Activated naive CD4-positive, alpha-beta T cell treated with anti-CD3 and anti-CD28 coated beads for 36 hours (primary cell): ENCODE measurements around the gene DIAPH2. TPM values are rescaled to one million over a fixed set of nuclear protein-coding genes. Genes with fewer than 3 reads are reported as not detected.
A peak's percentile ranks its signal among the peaks of the same experiment; 100 is the strongest.

Experiments
- CTCF ChIA-PET: fragments of 350-600 bp; sonication (Branson Sonifier 250); formaldehyde crosslinking; loops from one replicate; lab custom pipeline; 2021; ENCODE audit warnings: antibody characterized with exemption; lab: Charles Lee
- DNase-seq: peaks from one replicate; pipeline ENCODE4 v3.0.0-alpha.2; 2020
- H3K27ac Mint-ChIP-seq: one replicate; pipeline ENCODE4 v1.8.0; 2021; ENCODE audit warnings: mild to moderate bottlenecking, mixed read lengths
- H3K27me3 Mint-ChIP-seq: one replicate; pipeline ENCODE4 v1.8.0; 2021; ENCODE audit warnings: low read depth, mixed read lengths
- H3K36me3 Mint-ChIP-seq: one replicate; pipeline ENCODE4 v1.8.0; 2021; ENCODE audit warnings: low read depth, mixed read lengths
- H3K4me1 Mint-ChIP-seq: one replicate; pipeline ENCODE4 v1.8.0; 2021; ENCODE audit warnings: low read depth, mixed read lengths
- H3K4me3 Mint-ChIP-seq: one replicate; pipeline ENCODE4 v1.8.0; 2021; ENCODE audit warnings: mild to moderate bottlenecking, moderate library complexity, mixed read lengths
- H3K9me3 Mint-ChIP-seq: one replicate; pipeline ENCODE4 v1.8.0; 2021; ENCODE audit warnings: mixed read lengths
- intact Hi-C: fragments of 100-400 bp; cut with micrococcal nuclease; formaldehyde crosslinking; loops from one replicate; pipeline ENCODE4 v1.15.1; 2023
- total RNA-seq, 2 experiments: library from RNA; stranded (reverse); gene quantifications; one replicate each; pipeline ENCODE4 v1.2.3, GENCODE V29; 2021

DIAPH2 gene
- total RNA-seq: 1 to 10 TPM; 9.3 to 9.4 TPM

- peak within 1 kb of the TSS; percentile 85 for H3K4me3 Mint-ChIP-seq
- H3K27me3 Mint-ChIP-seq: no peaks in the 10 kb centered on the region
- CTCF ChIA-PET: no interaction called here
- no peaks in the 10 kb centered on the region for H3K9me3 Mint-ChIP-seq
- DNase-seq: peak; percentile 81
- peak within 1 kb of the TSS; percentile 89 for H3K27ac Mint-ChIP-seq
- H3K36me3 Mint-ChIP-seq: peaks cover 1% of the 10 kb centered on the region
- peaks cover 26% of the 10 kb centered on the region for H3K4me1 Mint-ChIP-seq
- intact Hi-C loops: loop anchor here (10.0 kb wide), 2 partner anchors 350 to 910 kb away; no protein-coding TSS in a partner anchor
These were observed at the start of gene DIAPH2 for GRCh38 chrX:96684339-96685209. DIAPH2 (plus strand) TSS chrX:96684842.

DNA sequence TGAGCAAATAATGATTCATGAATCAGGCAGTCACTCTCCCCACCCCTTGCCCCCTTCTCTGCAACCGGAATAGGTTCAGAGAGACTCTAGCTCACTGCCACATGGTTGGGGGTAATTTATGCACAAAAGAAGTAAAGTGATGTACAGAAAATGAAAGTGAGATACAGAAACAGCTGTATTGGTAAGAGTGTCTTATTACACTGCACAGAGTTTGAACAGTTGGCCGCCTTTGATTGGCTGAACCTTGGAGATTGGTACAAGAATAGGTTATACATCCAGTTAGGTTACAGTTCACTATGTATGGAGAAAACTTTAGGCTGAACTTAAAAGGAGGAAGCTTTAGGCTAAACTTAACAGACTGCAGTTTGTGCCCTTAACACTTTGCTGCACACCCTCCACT, 34.6 kb upstream of the DIAPH2 start:
- Mint-ChIP-seq H3K27ac (no peak overlapping the region), H3K27me3 (no peaks in the 10 kb centered on the region), H3K4me3 (no peak overlapping the region), H3K9me3 (no peaks in the 10 kb centered on the region), H3K36me3 (no peaks in the 10 kb centered on the region), H3K4me1 (no peaks in the 10 kb centered on the region)
- DNase-seq: no peak
- intact Hi-C loops: no loop called here
- CTCF ChIA-PET: no interaction called here

- no peaks in the 10 kb centered on the region for H3K9me3 Mint-ChIP-seq
- CTCF ChIA-PET: no interaction called here
- DNase-seq: no peak
- H3K36me3 Mint-ChIP-seq: no peaks in the 10 kb centered on the region
- no peak overlapping the region for H3K4me3 Mint-ChIP-seq
- intact Hi-C loops: no loop called here
- H3K27me3 Mint-ChIP-seq: no peaks in the 10 kb centered on the region
- H3K4me1 Mint-ChIP-seq: no peaks in the 10 kb centered on the region
- no peak overlapping the region for H3K27ac Mint-ChIP-seq
These were observed 28.6 kb upstream of the DIAPH2 start for GRCh38 chrX:96655947-96656623.

- Mint-ChIP-seq H3K9me3 (no peaks in the 10 kb centered on the region), H3K4me1 (peaks cover 26% of the 10 kb centered on the region), H3K4me3 (no peak overlapping the region), H3K27me3 (no peaks in the 10 kb centered on the region), H3K36me3 (no peaks in the 10 kb centered on the region), H3K27ac (no peak overlapping the region)
- intact Hi-C loops: loop anchor here (10.0 kb wide), 2 partner anchors 352 to 912 kb away; no protein-coding TSS in a partner anchor
- peak; percentile 15 for DNase-seq
- CTCF ChIA-PET: no interaction called here
These were observed 2.1 kb upstream of the DIAPH2 start for GRCh38 chrX:96682516-96682915.

- intact Hi-C loops: loop anchor here (10.0 kb wide), 2 partner anchors 351 to 911 kb away; no protein-coding TSS in a partner anchor
- H3K27me3 Mint-ChIP-seq: no peaks in the 10 kb centered on the region
These were observed 674 bp upstream of the DIAPH2 start for GRCh38 chrX:96683997-96684338.

DNA sequence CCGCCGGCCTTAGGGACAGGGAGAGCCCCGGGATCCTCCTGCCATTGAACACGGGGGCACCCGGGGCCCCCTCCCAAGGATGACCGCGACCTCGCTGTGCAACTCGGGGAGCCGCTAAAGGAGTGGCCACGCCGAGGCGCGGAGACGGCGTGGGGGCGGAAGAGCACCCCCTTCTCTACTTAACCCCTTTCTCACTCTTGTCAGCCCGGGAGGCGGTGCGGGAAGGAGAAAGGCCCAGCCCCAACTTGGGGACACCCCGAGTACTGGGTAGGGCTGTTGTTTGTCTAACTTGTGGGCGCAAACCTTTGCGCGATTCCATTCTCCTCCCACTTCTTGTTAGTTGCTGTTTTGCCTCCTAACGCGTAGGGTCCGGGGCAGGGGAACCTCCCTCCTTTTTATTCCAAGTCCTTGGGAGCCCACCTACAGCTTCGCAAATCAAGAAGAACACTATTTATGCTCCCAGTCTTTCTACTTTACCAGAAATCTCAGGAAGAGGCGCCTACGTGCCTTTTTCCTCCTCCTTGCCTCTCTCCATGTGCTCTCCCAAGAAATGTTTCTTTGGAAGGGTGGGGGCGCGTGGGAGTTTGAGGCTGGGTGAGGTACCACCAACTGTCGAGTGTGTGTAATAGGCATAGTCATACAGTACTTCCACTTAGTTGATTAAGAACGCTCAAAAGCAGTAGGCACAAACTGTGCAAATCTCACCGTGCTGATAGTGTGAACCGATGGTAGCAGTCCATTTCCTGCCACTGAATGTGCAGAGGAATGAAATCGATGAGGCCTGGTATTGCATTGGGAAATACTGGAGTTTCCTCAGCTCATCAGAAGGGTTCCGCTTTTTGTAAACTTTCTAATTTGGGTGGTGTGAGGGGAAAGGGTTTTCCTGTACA, 813 bp downstream of the DIAPH2 start:
- H3K4me3 Mint-ChIP-seq: peak overlapping the region; percentile 85
- H3K27me3 Mint-ChIP-seq: no peaks in the 10 kb centered on the region
- peak; percentile 65 for DNase-seq
- peaks cover 26% of the 10 kb centered on the region for H3K4me1 Mint-ChIP-seq
- peaks cover 1% of the 10 kb centered on the region for H3K36me3 Mint-ChIP-seq
- H3K9me3 Mint-ChIP-seq: no peaks in the 10 kb centered on the region
- H3K27ac Mint-ChIP-seq: peak overlapping the region; percentile 89
- intact Hi-C loops: loop anchor here (10.0 kb wide), 2 partner anchors 349 to 909 kb away; no protein-coding TSS in a partner anchor
- CTCF ChIA-PET: no interaction called here

More at GRCh38 chrX:96683997-96684338, 674 bp upstream of the DIAPH2 start:
- H3K9me3 Mint-ChIP-seq: no peaks in the 10 kb centered on the region
- no peak for DNase-seq
- CTCF ChIA-PET: no interaction called here
- H3K36me3 Mint-ChIP-seq: peaks cover 1% of the 10 kb centered on the region
- H3K4me3 Mint-ChIP-seq: peak overlapping the region; percentile 85
- H3K27ac Mint-ChIP-seq: peak overlapping the region; percentile 82
- H3K4me1 Mint-ChIP-seq: peaks cover 26% of the 10 kb centered on the region

GRCh38 chrX:96687776-96688175, 3.1 kb downstream of the DIAPH2 start:
- peaks cover 22% of the 10 kb centered on the region for H3K4me1 Mint-ChIP-seq
- peaks cover 1% of the 10 kb centered on the region for H3K36me3 Mint-ChIP-seq
- DNase-seq: no peak
- no peak overlapping the region for H3K27ac Mint-ChIP-seq
- H3K27me3 Mint-ChIP-seq: no peaks in the 10 kb centered on the region
- no peaks in the 10 kb centered on the region for H3K9me3 Mint-ChIP-seq
- no peak overlapping the region for H3K4me3 Mint-ChIP-seq
- intact Hi-C loops: loop anchor here (10.0 kb wide), 2 partner anchors 347 to 907 kb away; no protein-coding TSS in a partner anchor
- CTCF ChIA-PET: no interaction called here

DNA sequence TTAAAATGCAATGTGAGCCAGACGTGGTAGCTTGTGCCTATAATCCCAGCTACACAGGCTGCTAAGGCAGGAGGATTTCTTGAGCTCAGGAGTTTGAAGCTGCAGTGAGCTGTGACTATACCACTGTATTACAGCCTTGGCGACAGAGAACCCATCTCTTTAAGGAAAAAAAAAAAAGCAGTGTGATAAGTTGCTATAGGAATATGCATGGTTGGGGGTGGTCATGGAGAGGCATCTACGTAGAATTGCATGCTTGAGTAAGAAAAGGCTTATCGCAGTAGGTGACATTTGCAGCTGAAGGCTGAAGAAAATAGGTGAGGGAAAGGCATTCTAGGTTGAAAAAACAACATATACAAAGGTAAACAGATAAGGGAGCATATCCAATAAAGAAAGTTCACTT, 4.1 kb downstream of the DIAPH2 start:
- DNase-seq: no peak
- Mint-ChIP-seq H3K36me3 (peaks cover 1% of the 10 kb centered on the region), H3K27ac (no peak overlapping the region), H3K4me3 (no peak overlapping the region), H3K4me1 (peaks cover 17% of the 10 kb centered on the region), H3K27me3 (no peaks in the 10 kb centered on the region), H3K9me3 (no peaks in the 10 kb centered on the region)
- CTCF ChIA-PET: no interaction called here
- intact Hi-C loops: loop anchor here (10.0 kb wide), 2 partner anchors 346 to 906 kb away; no protein-coding TSS in a partner anchor

GRCh38 chrX:96689991-96690390, 5.3 kb downstream of the DIAPH2 start:
- no peaks in the 10 kb centered on the region for H3K9me3 Mint-ChIP-seq
- DNase-seq: no peak
- peaks cover 1% of the 10 kb centered on the region for H3K36me3 Mint-ChIP-seq
- intact Hi-C loops: loop anchor here (10.0 kb wide), 2 partner anchors 345 to 905 kb away; no protein-coding TSS in a partner anchor
- no peaks in the 10 kb centered on the region for H3K27me3 Mint-ChIP-seq
- H3K4me1 Mint-ChIP-seq: peaks cover 10% of the 10 kb centered on the region
- no peak overlapping the region for H3K4me3 Mint-ChIP-seq
- CTCF ChIA-PET: no interaction called here
- no peak overlapping the region for H3K27ac Mint-ChIP-seq

DNA sequence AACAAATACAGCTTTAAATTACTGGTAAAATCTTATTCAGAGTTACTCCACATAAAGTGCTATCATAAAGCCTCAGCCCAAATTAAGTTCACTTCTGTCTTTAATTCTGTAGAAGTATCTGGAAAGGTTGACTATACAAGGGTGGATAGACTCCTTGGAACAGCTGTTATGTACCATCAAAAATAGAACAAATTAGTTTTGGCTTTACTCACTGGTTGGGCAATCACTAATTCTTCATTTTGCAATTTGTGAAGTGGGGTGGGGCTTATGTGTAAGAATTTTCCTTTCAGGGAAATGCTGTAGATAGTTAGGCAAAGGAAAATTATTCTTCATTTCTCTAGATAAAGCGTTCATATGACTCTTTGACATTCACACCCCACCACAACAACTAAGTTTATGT, 7.8 kb downstream of the DIAPH2 start:
- no peak overlapping the region for H3K4me3 Mint-ChIP-seq
- peaks cover 1% of the 10 kb centered on the region for H3K36me3 Mint-ChIP-seq
- no peaks in the 10 kb centered on the region for H3K4me1 Mint-ChIP-seq
- no peak for DNase-seq
- intact Hi-C loops: no loop called here
- H3K27me3 Mint-ChIP-seq: no peaks in the 10 kb centered on the region
- CTCF ChIA-PET: no interaction called here
- H3K9me3 Mint-ChIP-seq: no peaks in the 10 kb centered on the region
- H3K27ac Mint-ChIP-seq: no peak overlapping the region

GRCh38 chrX:96692890-96693289, 8.2 kb downstream of the DIAPH2 start:
- no peak overlapping the region for H3K4me3 Mint-ChIP-seq
- CTCF ChIA-PET: no interaction called here
- no peaks in the 10 kb centered on the region for H3K4me1 Mint-ChIP-seq
- no peak overlapping the region for H3K27ac Mint-ChIP-seq
- H3K9me3 Mint-ChIP-seq: no peaks in the 10 kb centered on the region
- intact Hi-C loops: no loop called here
- no peaks in the 10 kb centered on the region for H3K27me3 Mint-ChIP-seq
- H3K36me3 Mint-ChIP-seq: no peaks in the 10 kb centered on the region
- no peak for DNase-seq

GRCh38 chrX:96693407-96693806, 8.8 kb downstream of the DIAPH2 start:
- no peaks in the 10 kb centered on the region for H3K27me3 Mint-ChIP-seq
- CTCF ChIA-PET: interaction anchor here (0.7 kb wide), 1 partner anchor 10 kb away, joined by 6 read pairs; no protein-coding TSS in a partner anchor
- no peaks in the 10 kb centered on the region for H3K9me3 Mint-ChIP-seq
- H3K4me3 Mint-ChIP-seq: no peak overlapping the region
- no peaks in the 10 kb centered on the region for H3K4me1 Mint-ChIP-seq
- no peaks in the 10 kb centered on the region for H3K36me3 Mint-ChIP-seq
- no peak overlapping the region for H3K27ac Mint-ChIP-seq
- DNase-seq: no peak
- intact Hi-C loops: no loop called here
